Fibroblast of lung (primary cell): ENCODE measurements around the gene UBE2J2. TPM values are rescaled to one million over a fixed set of nuclear protein-coding genes. Genes with fewer than 3 reads are reported as not detected.

Source experiments
- DNase-seq, 2 donors: peaks; one replicate each; pipeline versions ENCODE4 v3.0.0 to v3.0.0-alpha.2; 2010; ENCODE audit warnings: low read depth in 2 of 2
- H2AFZ ChIP-seq: 2 replicates; pipeline ENCODE4 v1.5.1; 2012; ENCODE audit warnings: low read length, control low read depth, inconsistent platforms
- H3K27ac ChIP-seq: 2 replicates; pipeline ENCODE4 v1.5.1; 2011; ENCODE audit warnings: low read length, control low read depth; ENCODE audit not compliant: insufficient read depth
- H3K27me3 ChIP-seq: 2 replicates; pipeline ENCODE4 v1.5.1; 2011; ENCODE audit warnings: mild to moderate bottlenecking, low read length; ENCODE audit not compliant: control insufficient read depth, insufficient read depth
- H3K36me3 ChIP-seq: 2 replicates; pipeline ENCODE4 v1.5.1; 2011; ENCODE audit warnings: low read length; ENCODE audit not compliant: control insufficient read depth, insufficient read depth
- H3K4me1 ChIP-seq: 2 replicates; pipeline ENCODE4 v1.5.1; 2011; ENCODE audit warnings: low read length; ENCODE audit not compliant: control insufficient read depth, insufficient read depth; ENCODE audit errors: extremely low read depth
- H3K4me2 ChIP-seq: 2 replicates; pipeline ENCODE4 v1.5.1; 2011; ENCODE audit warnings: low read length, control low read depth; ENCODE audit not compliant: insufficient read depth; ENCODE audit errors: extremely low read depth
- H3K4me3 ChIP-seq, 4 experiments: fragments of 200-600 bp in 1 of 4; sonication (generic) in 1 of 4; replicated peaks in 1 of 4; 2 replicates each; pipeline ENCODE4 v1.5.1; 2011 to 2016; ENCODE audit warnings: low read length in 4 of 4, low read depth in 3 of 4, mild to moderate bottlenecking in 3 of 4, control low read depth in 2 of 4, inconsistent platforms in 1 of 4, mixed read lengths in 1 of 4; ENCODE audit not compliant: insufficient read depth in 1 of 4; ENCODE audit errors: control extremely low read depth in 1 of 4
- H3K79me2 ChIP-seq: 2 replicates; pipeline ENCODE4 v1.5.1; 2012; ENCODE audit warnings: mild to moderate bottlenecking, low read length, inconsistent platforms; ENCODE audit not compliant: control insufficient read depth, insufficient read depth
- H3K9ac ChIP-seq: 2 replicates; pipeline ENCODE4 v1.5.1; 2011; ENCODE audit warnings: mild to moderate bottlenecking, low read length, control low read depth; ENCODE audit not compliant: insufficient read depth
- H3K9me3 ChIP-seq: 2 replicates; pipeline ENCODE4 v1.5.1; 2012; ENCODE audit warnings: low read depth, low read length; ENCODE audit not compliant: control insufficient read depth, insufficient read depth
- H4K20me1 ChIP-seq: 2 replicates; pipeline ENCODE4 v1.5.1; 2011; ENCODE audit warnings: low read length; ENCODE audit not compliant: control insufficient read depth, insufficient read depth; ENCODE audit errors: extremely low read depth
- CTCF ChIP-seq, 2 donors: IDR thresholded peaks in 1 of 2; conservative IDR thresholded peaks in 1 of 2; 1 replicate in 1 of 2; 2 replicates in 1 of 2; pipeline ENCODE4 v1.5.1; 2011 to 2012; ENCODE audit warnings: low read length in 2 of 2, control low read depth in 1 of 2, inconsistent platforms in 1 of 2, low read depth in 1 of 2, mild to moderate bottlenecking in 1 of 2
- EZH2 ChIP-seq: IDR thresholded peaks from 2 replicates; pipeline ENCODE4 v1.5.1; 2012; ENCODE audit warnings: low read length, control low read depth, mild to moderate bottlenecking; ENCODE audit errors: missing control alignments
- polyA plus RNA-seq, 2 donors: library from polyadenylated mRNA; depleted of rRNA in 1 of 2; stranded (reverse) in 1 of 2; unstranded in 1 of 2; fragments of >200 nt; gene quantifications; 2 replicates each; pipeline ENCODE4 v1.2.1, GENCODE V29; 2011 to 2012; ENCODE audit warnings: missing spikeins in 1 of 2
- total RNA-seq: library from RNA; depleted of rRNA; stranded (reverse); fragments of >200 nt; gene quantifications from 2 replicates; pipeline ENCODE4 v1.2.1, GENCODE V29; 2014

UBE2J2 gene
- total and polyA plus RNA-seq, 2 donors (not counting 1 experiment from before 2014, with no cell fraction given) = 32.3 to 47.2 TPM

DNA sequence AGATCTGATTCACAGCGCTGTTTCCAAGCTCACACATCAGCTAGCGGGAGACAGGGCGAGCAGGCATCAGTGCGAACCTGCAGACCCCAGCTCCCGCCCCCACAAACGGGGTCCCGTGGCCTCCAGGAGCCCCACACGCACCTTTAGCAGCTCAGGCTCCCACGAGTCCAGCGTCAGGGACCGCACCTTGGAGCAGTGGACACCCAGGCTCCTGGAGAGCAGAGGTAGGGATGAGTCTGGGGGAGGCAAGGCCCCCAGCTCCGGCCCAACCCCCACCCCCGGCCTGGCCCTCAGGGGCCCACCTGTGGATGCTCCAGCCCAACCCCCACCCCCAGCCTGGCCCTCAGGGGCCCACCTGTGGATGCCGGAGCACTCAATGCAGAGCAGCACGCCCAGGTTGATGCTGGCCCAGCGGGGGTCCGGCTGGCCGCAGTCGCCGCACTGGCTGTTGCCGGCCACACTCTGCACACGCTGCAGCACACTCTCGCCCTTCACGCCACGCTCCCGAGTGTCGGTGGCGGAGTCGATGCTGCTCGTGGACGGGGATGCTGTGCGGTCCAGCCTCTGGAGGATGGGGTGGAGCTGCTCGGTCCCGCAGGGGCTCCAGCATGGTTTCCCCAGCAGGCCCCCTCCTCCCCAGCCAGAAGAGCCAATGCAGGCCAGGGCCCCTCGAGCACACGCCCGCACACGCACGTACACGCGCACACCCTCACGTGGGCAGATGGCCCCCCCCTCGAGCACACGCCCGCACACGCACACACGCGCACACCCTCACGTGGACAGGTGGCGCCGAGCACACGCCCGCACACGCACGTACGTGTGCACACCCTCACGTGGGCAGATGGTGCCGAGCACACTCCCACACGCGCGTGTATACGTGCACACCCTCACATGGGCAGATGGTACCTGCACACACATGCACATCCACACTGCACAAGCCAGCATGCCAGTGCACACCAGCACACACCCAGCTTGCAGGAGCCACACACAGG lies 22.7 kb upstream of the UBE2J2 start:
- Histone ChIP-seq H3K9me3 (no peaks in the 10 kb centered on the region), H3K4me2 (no peak overlapping the region), H2AFZ (no peak overlapping the region), H3K4me1 (no peaks in the 10 kb centered on the region), H3K36me3 (peaks cover 36% of the 10 kb centered on the region), H3K9ac (no peak overlapping the region), H3K27me3 (no peaks in the 10 kb centered on the region), H3K4me3 (no peak overlapping the region), H4K20me1 (no peaks in the 10 kb centered on the region), H3K79me2 (no peaks in the 10 kb centered on the region), H3K27ac (no peak overlapping the region)
- no peak for DNase-seq
- no peak for TF ChIP-seq EZH2
- no peak for TF ChIP-seq CTCF (conservative IDR thresholded peaks at IDR 0.05 in 1 of 2, IDR thresholded peaks at IDR 0.05 in 1 of 2; ENCODE audit: low read depth in 1 of 2, low read length in 2 of 2)

- Histone ChIP-seq H3K4me2 (no peak overlapping the region), H3K36me3 (peaks cover 35% of the 10 kb centered on the region)
These were observed 21.7 kb upstream of the UBE2J2 start for GRCh38 chr1:1295154-1295923.

More at GRCh38 chr1:1295154-1295923, 21.7 kb upstream of the UBE2J2 start:
- Histone ChIP-seq H3K9me3 (no peaks in the 10 kb centered on the region), H2AFZ (no peak overlapping the region), H3K9ac (no peak overlapping the region), H3K4me3 (no peak overlapping the region), H3K79me2 (no peaks in the 10 kb centered on the region), H3K27ac (no peak overlapping the region), H4K20me1 (no peaks in the 10 kb centered on the region), H3K4me1 (no peaks in the 10 kb centered on the region), H3K27me3 (no peaks in the 10 kb centered on the region)
- DNase-seq = no peak
- TF ChIP-seq EZH2 (no peak), CTCF (conservative IDR thresholded peaks at IDR 0.05 in 1 of 2, IDR thresholded peaks at IDR 0.05 in 1 of 2; ENCODE audit: low read depth in 1 of 2, low read length in 2 of 2) (no peak)
